DOHH2 (cell line): ENCODE results near the gene FHOD3.

Source experiments
- CTCF ChIP-seq: fragments of 200-600 bp; sonication (generic); IDR thresholded peaks from one replicate; pipeline ENCODE4 v1.5.1; 2014; ENCODE audit warnings: antibody characterized with exemption, mild to moderate bottlenecking, low read depth, low read length; ENCODE audit not compliant: poor library complexity, severe bottlenecking
- EZH2phosphoT487 ChIP-seq: fragments of 200-600 bp; sonication (generic); IDR thresholded peaks from 2 replicates; pipeline ENCODE4 v1.6.1; 2017; ENCODE audit warnings: borderline replicate concordance, mild to moderate bottlenecking, antibody characterized with exemption, low read length, moderate library complexity, mixed read lengths

- TF ChIP-seq CTCF (no peak), EZH2phosphoT487 (no peak)
Observed at GRCh38 chr18:36321658-36322407, 24.3 kb downstream of the FHOD3 start.
